RWPE1 (cell line): ENCODE data around the gene ATP13A5.
A peak's percentile ranks its signal among the peaks of the same experiment; 100 is the strongest.

Experiments used
- CTCF ChIA-PET: fragments of 350-600 bp; sonication (Branson Sonifier 250); formaldehyde crosslinking; extraction: SDS; loops from one replicate; lab custom pipeline; 2021; lab: Yijun Ruan, JAX
- POLR2A ChIA-PET: fragments of 400-600 bp; formaldehyde crosslinking; extraction: SDS; loops from one replicate; lab custom pipeline; 2020; ENCODE audit warnings: antibody characterized with exemption; ENCODE audit not compliant: low non-redundant PET; lab: Yijun Ruan, JAX
- DNase-seq: peaks from one replicate; pipeline ENCODE4 v3.0.0; 2012; ENCODE audit warnings: low spot score
- H3K27ac ChIP-seq: fragments of 450-650 bp; 2 replicates; pipeline ENCODE4 v1.5.1; 2017
- CTCF ChIP-seq: fragments of 450-650 bp; conservative IDR thresholded peaks from 2 replicates; pipeline ENCODE4 v1.5.1; 2017; ENCODE audit warnings: low read depth, mild to moderate bottlenecking

Gene ATP13A5

GRCh38 chr3:193314161-193314560, 64.4 kb downstream of the ATP13A5 start:
- no peak overlapping the region for H3K27ac ChIP-seq
- ChIA-PET CTCF (no interaction called here), POLR2A (no interaction called here)
- DNase-seq, result no peak
- no peak for TF ChIP-seq CTCF

DNA sequence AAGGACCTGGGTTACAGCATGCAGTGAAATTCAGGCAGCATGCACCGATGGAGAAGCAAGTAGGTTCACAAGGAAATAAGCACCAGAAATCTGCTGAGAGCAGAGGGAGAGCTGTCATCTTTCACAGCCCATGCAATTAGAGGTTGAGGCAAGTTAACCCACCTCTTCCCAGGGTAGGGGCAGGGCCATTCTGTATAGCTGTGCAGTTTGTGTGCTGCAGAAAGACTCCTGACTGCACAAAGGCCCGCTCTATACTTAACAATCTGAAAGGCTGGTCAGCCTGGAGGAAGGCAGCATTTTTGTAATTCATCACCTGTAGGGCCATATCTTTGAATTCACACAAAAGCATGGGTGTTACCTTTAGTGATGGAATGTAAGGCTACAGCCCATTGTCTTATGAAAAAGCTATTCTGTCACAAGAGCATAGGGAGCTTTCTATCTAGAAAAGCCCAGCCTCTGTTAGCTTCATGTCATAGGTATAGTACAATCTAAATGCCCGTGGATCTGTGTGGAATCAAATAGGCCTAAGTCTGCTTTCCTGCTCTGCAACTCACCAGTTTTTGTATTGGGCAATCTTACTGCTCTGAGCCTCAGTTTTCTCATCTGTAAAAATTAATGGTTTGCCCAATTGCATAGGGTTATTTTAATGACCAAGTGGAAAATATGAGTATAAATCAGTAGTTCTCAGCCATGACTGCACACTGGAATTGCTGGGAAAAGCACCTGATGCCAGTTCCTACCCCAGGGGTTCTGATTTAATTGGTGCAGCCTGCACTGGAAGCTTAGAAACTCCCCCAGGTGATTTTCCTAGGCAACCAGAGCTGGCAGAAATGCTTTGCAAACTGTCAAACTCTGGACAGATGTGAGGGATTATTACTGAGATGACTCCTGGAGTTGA, 65.2 kb downstream of the ATP13A5 start:
- no peak for DNase-seq
- TF ChIP-seq CTCF, result no peak
- POLR2A ChIA-PET, result no interaction called here
- no peak overlapping the region for H3K27ac ChIP-seq
- CTCF ChIA-PET, result no interaction called here

GRCh38 chr3:193310914-193311723, 67.4 kb downstream of the ATP13A5 start:
- TF ChIP-seq CTCF, result no peak
- POLR2A ChIA-PET, result no interaction called here
- H3K27ac ChIP-seq, result no peak overlapping the region
- CTCF ChIA-PET, result no interaction called here
- DNase-seq, result no peak

DNA sequence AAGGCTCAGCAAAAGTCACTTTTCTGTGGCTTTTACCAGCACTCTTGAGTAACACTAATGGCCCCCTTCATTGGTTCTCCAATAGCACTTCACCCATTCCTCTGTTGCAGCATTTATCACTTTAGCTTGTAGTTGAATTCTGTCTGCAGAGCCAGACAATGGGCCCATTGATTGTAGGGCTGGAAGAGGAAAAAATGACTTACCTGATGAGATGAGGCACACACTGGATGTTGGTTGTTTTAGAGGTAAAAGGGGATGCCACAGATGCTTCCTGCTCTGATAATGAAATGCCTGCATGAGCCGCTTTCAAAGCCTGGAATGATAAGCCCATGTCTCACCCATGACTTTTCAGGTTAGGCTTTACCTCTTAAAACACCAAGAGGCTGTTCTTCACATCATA, 73.2 kb downstream of the ATP13A5 start:
- POLR2A ChIA-PET, result no interaction called here
- CTCF ChIA-PET, result no interaction called here
- no peak for TF ChIP-seq CTCF
- no peak overlapping the region for H3K27ac ChIP-seq
- DNase-seq, result no peak

DNA sequence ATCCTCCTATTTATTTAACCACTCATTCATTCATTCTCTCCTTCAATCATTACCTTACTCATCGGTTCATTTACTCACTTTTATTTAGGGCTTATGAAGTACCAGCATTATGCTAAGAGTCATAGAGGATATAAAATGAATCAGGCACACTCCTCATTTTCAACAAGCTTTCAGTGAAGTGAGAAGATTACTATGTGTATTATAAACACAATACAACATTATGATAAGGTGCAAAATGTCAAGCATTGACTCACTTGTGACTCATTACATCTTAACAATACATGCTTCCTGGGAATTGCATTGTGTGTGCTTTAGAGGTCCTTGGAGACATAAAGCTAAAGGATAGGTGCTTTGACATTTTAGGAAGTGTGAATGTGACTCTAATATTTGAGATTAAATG, 77.1 kb downstream of the ATP13A5 start:
- DNase-seq, result peak; percentile 67
- TF ChIP-seq CTCF, result no peak
- ChIA-PET CTCF (no interaction called here), POLR2A (no interaction called here)
- H3K27ac ChIP-seq, result no peak overlapping the region

GRCh38 chr3:193297421-193297820, 81.1 kb downstream of the ATP13A5 start:
- DNase-seq, result no peak
- ChIA-PET CTCF (interaction anchor here (0.8 kb wide), 1 partner anchor 9 kb away, joined by 4 read pairs; no protein-coding TSS in a partner anchor), POLR2A (no interaction called here)
- TF ChIP-seq CTCF, result no peak
- no peak overlapping the region for H3K27ac ChIP-seq
